ENCODE data around the gene CCDC172. TPM values are rescaled to one million over a fixed set of nuclear protein-coding genes. Genes with fewer than 3 reads are reported as not detected.

CCDC172 gene
- total RNA-seq, 1 donor from 2014 or later: not detected

DNA sequence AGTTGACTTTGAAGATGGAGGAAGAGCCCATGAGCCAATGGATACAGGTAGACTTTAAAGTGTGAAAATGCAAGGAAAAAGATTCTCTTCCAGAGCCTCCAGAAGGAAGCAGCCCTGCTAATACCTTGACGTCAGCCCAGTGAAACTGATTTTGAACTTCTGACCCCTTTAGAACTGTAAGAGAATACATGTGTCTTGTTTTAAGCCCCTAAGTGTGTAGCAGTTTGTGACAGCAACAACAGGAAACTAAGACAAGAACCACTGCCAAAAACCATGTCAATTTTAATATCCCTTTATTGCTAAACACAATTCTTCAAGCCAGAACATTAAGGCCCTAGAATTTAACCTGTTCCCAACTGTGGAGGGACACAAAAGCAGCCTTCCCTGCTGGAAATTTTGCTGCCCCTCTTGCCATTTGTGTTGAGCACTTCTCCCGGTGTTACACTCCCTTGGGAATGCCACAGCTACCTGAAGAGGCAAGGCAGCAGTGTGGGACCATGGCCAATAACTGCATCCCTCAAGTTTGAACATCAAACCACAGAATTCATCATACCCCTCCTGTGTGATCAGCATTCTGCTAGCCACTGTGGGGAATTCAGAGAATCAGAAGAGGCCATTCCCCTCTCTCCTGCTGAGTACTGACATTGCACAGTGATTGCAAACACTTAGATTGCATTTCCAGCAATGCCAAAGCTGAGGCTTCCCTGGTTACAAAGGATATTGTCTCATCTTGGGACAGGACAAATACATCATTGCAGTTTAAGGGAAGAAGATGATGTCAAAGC is 12.3 kb upstream of the CCDC172 start:
- Mint-ChIP-seq H3K27ac (ENCODE audit: unreplicated experiment) (no peak overlapping the region), H3K27me3 (ENCODE audit: unreplicated experiment) (no peaks in the 10 kb centered on the region), H3K36me3 (ENCODE audit: unreplicated experiment) (no peaks in the 10 kb centered on the region), H3K9me3 (ENCODE audit: unreplicated experiment) (no peaks in the 10 kb centered on the region), H3K4me1 (ENCODE audit: unreplicated experiment) (peaks cover 39% of the 10 kb centered on the region), H3K4me3 (ENCODE audit: unreplicated experiment) (no peak overlapping the region)
- no peak for DNase-seq (ENCODE audit: extremely low spot score, unreplicated experiment)
- TF ChIP-seq, protein P1, sequence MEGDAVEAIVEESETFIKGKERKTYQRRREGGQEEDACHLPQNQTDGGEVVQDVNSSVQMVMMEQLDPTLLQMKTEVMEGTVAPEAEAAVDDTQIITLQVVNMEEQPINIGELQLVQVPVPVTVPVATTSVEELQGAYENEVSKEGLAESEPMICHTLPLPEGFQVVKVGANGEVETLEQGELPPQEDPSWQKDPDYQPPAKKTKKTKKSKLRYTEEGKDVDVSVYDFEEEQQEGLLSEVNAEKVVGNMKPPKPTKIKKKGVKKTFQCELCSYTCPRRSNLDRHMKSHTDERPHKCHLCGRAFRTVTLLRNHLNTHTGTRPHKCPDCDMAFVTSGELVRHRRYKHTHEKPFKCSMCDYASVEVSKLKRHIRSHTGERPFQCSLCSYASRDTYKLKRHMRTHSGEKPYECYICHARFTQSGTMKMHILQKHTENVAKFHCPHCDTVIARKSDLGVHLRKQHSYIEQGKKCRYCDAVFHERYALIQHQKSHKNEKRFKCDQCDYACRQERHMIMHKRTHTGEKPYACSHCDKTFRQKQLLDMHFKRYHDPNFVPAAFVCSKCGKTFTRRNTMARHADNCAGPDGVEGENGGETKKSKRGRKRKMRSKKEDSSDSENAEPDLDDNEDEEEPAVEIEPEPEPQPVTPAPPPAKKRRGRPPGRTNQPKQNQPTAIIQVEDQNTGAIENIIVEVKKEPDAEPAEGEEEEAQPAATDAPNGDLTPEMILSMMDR (IDR thresholded peaks at IDR 0.05): no peak

DNA sequence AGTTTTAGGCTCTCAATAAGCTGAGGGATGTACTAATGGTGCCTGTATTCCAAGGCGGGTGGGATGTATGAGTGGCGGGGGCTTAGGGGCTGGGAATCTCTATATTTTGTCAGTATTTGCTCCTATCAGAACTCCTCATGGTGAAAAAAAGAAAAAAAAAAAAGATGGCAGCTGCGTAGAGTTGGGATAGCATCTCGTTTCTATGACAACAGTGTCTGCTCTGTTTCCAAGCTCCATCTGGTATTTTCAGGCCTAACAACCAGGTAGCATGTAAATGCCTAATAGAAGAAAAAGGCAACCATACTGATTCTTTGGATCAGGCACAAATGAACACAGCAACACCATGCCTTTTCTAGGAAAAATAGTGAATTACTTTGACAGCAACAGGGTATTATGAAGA is 11.7 kb upstream of the CCDC172 start:
- no peak for DNase-seq (ENCODE audit: extremely low spot score, unreplicated experiment)
- TF ChIP-seq, protein P1 (IDR thresholded peaks at IDR 0.05): no peak
- H3K4me1 Mint-ChIP-seq (ENCODE audit: unreplicated experiment): peaks cover 35% of the 10 kb centered on the region
- H3K27me3 Mint-ChIP-seq (ENCODE audit: unreplicated experiment): no peaks in the 10 kb centered on the region
- no peaks in the 10 kb centered on the region for H3K36me3 Mint-ChIP-seq (ENCODE audit: unreplicated experiment)
- H3K9me3 Mint-ChIP-seq (ENCODE audit: unreplicated experiment): no peaks in the 10 kb centered on the region
- H3K27ac Mint-ChIP-seq (ENCODE audit: unreplicated experiment): no peak overlapping the region
- H3K4me3 Mint-ChIP-seq (ENCODE audit: unreplicated experiment): no peak overlapping the region

DNA sequence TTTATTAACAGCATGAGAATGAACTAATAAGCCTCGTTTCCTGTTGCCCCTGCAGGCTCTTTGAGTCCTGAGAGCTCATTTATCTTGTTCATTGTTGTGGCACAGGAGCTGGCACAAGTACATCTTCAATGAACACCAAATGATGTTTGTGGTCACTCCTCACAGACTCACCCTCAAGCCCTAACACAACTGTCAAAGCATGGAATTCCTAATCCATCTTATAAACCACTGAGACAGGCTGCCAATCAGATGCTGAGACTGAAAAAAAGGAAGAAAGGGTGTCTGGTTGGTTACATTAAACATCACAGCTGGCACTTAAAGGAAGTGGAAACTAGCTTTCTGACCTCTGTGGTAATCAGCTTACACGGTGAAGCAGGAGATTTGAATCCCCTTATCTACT is 7.7 kb upstream of the CCDC172 start:
- no peak for DNase-seq (ENCODE audit: extremely low spot score, unreplicated experiment)
- no peaks in the 10 kb centered on the region for H3K9me3 Mint-ChIP-seq (ENCODE audit: unreplicated experiment)
- peaks cover 10% of the 10 kb centered on the region for H3K4me1 Mint-ChIP-seq (ENCODE audit: unreplicated experiment)
- no peaks in the 10 kb centered on the region for H3K36me3 Mint-ChIP-seq (ENCODE audit: unreplicated experiment)
- TF ChIP-seq, protein P1 (IDR thresholded peaks at IDR 0.05): no peak
- no peak overlapping the region for H3K4me3 Mint-ChIP-seq (ENCODE audit: unreplicated experiment)
- no peak overlapping the region for H3K27ac Mint-ChIP-seq (ENCODE audit: unreplicated experiment)
- no peaks in the 10 kb centered on the region for H3K27me3 Mint-ChIP-seq (ENCODE audit: unreplicated experiment)

DNA sequence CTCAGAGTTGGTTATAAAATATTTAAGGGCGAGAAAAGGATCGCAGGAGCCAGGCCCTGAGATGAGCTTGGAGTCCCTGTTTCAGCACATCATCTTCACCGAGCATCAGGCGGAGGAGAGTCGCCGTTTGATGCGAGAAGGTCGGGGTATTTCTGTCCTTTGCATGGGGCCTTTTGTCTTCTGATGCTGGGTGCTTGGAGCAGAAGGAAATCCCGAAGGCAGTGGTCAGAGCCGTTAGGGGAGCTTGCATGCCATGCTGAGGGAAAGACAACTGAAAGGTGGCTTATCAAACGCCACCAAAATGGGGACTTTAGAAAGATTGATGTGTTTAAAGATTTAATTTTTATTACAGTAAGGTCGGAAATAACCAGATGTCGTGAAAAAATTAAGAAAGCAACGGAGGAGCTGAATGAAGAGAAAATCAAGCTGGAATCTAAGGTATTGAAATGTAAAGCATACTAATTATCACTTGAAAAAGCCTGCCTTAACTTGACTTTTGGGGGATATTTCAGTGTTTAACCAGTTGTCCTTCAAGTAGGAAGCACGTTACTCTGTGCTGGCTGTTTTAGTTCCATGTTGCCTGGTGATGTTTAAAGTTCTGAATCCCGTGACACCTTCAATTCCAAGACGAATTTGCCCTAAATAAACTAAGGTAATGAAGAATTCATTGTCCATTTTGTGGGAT is 845 bp downstream of the CCDC172 start:
- TF ChIP-seq, protein P1 (IDR thresholded peaks at IDR 0.05): no peak

DNA sequence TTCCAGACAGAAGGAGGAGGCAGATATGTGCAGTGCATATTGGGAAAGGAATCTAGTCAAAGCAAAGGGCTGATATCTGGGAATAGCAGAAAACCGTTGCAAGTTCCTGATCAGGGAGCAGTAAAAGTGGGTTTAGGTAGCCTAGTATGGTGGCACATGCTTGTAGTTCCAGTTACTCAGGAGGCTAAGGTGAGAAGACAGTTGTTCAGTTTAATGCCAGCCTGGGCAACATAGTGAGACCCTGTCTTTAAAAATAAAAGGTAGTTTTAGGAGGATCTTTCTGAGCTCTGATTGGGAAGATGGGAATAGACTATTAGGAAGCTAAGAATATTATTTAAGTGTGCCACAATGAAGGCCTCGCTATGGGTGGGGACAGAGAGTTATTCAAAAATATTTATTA is 1.7 kb downstream of the CCDC172 start:
- Mint-ChIP-seq H3K36me3 (ENCODE audit: unreplicated experiment) (no peaks in the 10 kb centered on the region), H3K4me3 (ENCODE audit: unreplicated experiment) (no peak overlapping the region), H3K9me3 (ENCODE audit: unreplicated experiment) (no peaks in the 10 kb centered on the region), H3K27me3 (ENCODE audit: unreplicated experiment) (peaks cover 8% of the 10 kb centered on the region), H3K27ac (ENCODE audit: unreplicated experiment) (no peak overlapping the region), H3K4me1 (ENCODE audit: unreplicated experiment) (no peaks in the 10 kb centered on the region)
- TF ChIP-seq, protein P1 (IDR thresholded peaks at IDR 0.05): no peak
- DNase-seq (ENCODE audit: extremely low spot score, unreplicated experiment): no peak

More for the DNA sequence above, 845 bp downstream of the CCDC172 start:
- no peak for DNase-seq (ENCODE audit: extremely low spot score, unreplicated experiment)
- Mint-ChIP-seq H3K27ac (ENCODE audit: unreplicated experiment) (no peak overlapping the region), H3K9me3 (ENCODE audit: unreplicated experiment) (no peaks in the 10 kb centered on the region), H3K27me3 (ENCODE audit: unreplicated experiment) (peaks cover 8% of the 10 kb centered on the region), H3K36me3 (ENCODE audit: unreplicated experiment) (no peaks in the 10 kb centered on the region), H3K4me1 (ENCODE audit: unreplicated experiment) (no peaks in the 10 kb centered on the region), H3K4me3 (ENCODE audit: unreplicated experiment) (no peak overlapping the region)
